Measurements from ENCODE around the gene ABCG8. TPM values are rescaled to one million over a fixed set of nuclear protein-coding genes. Genes with fewer than 3 reads are reported as not detected.

ABCG8 gene
- total and polyA plus RNA-seq, 10 of the 15 experiments (the other 5 are each of a cell fraction or from before 2014, with no cell fraction given), result not detected

DNA sequence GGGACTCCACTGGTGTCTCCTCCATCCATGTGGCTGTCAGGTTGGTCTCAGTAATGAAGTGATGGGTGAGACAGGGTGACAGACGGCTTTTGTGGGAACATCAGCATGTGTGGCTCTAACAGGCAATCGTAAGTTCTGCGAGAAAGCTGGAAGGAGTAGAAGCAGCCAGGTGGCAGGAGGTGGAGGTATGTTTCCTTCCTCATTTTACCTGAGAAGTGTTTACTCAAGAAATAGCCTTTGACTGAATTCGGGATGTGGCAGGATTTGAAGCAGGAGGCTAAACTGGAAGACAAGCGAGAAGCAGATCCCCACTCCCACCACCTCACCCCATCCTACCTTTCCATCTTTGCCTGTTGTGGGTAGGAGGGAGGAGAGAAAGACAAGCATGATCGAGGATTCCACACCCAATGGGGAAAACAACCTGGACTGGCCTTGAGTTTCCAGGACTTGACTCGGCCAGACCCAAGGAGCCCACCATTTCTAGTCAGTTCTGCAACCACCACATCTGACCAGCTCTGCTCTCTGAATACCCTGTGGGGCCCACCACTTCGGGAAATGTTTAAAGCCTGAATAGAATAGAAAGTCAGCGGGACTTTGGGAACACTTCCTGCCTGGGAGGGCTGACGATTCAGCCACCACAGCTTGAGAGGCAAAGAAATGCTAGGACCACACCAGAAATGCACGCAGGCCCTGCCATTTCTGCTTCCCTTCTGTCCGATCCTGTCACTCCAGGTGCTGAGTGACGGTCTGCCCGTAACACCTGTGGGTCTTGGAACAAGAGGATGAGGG lies 1.2 kb downstream of the ABCG8 start (continued):
- TF ChIP-seq SPI1 (IDR thresholded peaks at IDR 0.05; ENCODE audit: borderline replicate concordance, insufficient read depth, low read depth, low read length), result no peak
- no peak for TF ChIP-seq TCF7 (IDR thresholded peaks at IDR 0.05; ENCODE audit: borderline replicate concordance)
- no peak for TF ChIP-seq SUZ12 (IDR thresholded peaks at IDR 0.05; ENCODE audit: unreplicated experiment)
- no peak for TF ChIP-seq BRCA1 (IDR thresholded peaks at IDR 0.05; ENCODE audit: low read depth, low read length)
- TF ChIP-seq NFIC (IDR thresholded peaks at IDR 0.05; ENCODE audit: low read depth, low read length), result no peak
- TF ChIP-seq SREBF2 (IDR thresholded peaks at IDR 0.05; ENCODE audit: low read length), result no peak
- TF ChIP-seq, protein P1, sequence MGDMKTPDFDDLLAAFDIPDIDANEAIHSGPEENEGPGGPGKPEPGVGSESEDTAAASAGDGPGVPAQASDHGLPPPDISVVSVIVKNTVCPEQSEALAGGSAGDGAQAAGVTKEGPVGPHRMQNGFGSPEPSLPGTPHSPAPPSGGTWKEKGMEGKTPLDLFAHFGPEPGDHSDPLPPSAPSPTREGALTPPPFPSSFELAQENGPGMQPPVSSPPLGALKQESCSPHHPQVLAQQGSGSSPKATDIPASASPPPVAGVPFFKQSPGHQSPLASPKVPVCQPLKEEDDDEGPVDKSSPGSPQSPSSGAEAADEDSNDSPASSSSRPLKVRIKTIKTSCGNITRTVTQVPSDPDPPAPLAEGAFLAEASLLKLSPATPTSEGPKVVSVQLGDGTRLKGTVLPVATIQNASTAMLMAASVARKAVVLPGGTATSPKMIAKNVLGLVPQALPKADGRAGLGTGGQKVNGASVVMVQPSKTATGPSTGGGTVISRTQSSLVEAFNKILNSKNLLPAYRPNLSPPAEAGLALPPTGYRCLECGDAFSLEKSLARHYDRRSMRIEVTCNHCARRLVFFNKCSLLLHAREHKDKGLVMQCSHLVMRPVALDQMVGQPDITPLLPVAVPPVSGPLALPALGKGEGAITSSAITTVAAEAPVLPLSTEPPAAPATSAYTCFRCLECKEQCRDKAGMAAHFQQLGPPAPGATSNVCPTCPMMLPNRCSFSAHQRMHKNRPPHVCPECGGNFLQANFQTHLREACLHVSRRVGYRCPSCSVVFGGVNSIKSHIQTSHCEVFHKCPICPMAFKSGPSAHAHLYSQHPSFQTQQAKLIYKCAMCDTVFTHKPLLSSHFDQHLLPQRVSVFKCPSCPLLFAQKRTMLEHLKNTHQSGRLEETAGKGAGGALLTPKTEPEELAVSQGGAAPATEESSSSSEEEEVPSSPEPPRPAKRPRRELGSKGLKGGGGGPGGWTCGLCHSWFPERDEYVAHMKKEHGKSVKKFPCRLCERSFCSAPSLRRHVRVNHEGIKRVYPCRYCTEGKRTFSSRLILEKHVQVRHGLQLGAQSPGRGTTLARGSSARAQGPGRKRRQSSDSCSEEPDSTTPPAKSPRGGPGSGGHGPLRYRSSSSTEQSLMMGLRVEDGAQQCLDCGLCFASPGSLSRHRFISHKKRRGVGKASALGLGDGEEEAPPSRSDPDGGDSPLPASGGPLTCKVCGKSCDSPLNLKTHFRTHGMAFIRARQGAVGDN (IDR thresholded peaks at IDR 0.05), result no peak
- TF ChIP-seq, protein P2, sequence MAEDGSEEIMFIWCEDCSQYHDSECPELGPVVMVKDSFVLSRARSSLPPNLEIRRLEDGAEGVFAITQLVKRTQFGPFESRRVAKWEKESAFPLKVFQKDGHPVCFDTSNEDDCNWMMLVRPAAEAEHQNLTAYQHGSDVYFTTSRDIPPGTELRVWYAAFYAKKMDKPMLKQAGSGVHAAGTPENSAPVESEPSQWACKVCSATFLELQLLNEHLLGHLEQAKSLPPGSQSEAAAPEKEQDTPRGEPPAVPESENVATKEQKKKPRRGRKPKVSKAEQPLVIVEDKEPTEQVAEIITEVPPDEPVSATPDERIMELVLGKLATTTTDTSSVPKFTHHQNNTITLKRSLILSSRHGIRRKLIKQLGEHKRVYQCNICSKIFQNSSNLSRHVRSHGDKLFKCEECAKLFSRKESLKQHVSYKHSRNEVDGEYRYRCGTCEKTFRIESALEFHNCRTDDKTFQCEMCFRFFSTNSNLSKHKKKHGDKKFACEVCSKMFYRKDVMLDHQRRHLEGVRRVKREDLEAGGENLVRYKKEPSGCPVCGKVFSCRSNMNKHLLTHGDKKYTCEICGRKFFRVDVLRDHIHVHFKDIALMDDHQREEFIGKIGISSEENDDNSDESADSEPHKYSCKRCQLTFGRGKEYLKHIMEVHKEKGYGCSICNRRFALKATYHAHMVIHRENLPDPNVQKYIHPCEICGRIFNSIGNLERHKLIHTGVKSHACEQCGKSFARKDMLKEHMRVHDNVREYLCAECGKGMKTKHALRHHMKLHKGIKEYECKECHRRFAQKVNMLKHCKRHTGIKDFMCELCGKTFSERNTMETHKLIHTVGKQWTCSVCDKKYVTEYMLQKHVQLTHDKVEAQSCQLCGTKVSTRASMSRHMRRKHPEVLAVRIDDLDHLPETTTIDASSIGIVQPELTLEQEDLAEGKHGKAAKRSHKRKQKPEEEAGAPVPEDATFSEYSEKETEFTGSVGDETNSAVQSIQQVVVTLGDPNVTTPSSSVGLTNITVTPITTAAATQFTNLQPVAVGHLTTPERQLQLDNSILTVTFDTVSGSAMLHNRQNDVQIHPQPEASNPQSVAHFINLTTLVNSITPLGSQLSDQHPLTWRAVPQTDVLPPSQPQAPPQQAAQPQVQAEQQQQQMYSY (CRISPR knock-in tag; IDR thresholded peaks at IDR 0.05), result no peak
- no peak for TF ChIP-seq PAX8 (IDR thresholded peaks at IDR 0.05)
